Pancreas (tissue), 10 donors: ENCODE results near the gene FMOD. TPM values are rescaled to one million over a fixed set of nuclear protein-coding genes. Genes with fewer than 3 reads are reported as not detected.
"Not testable (repeated sequence)": the region's sequence is repeated elsewhere in the genome, so short reads cannot be mapped to it uniquely, and the experiment has no call there.

ENCODE experiments used
- ATAC-seq, 4 donors: fragments of 200-7000 bp; cut with Tn5 transposase; one replicate each; pipeline versions ENCODE4 v1.8.0 to v1.9.1; 2020; ENCODE audit warnings: mild to moderate bottlenecking in 4 of 4, moderate library complexity in 4 of 4
- DNase-seq, 6 donors: peaks; one replicate each; pipeline ENCODE4 v3.0.0-alpha.2; 2020
- FAIRE-seq: peaks from 2 replicates; lab custom pipeline; 2012; peaks lifted over from hg19 to GRCh38; lab: Jason Lieb, UNC
- H3K27ac ChIP-seq, 4 donors: fragments of 200-600 bp; sonication (generic); 1 replicate in 3 of 4; 2 replicates in 1 of 4; pipeline versions ENCODE4 v1.5.0 to v1.8.0; 2020
- H3K27me3 ChIP-seq, 4 donors: fragments of 200-600 bp; one replicate each; pipeline ENCODE4 v1.8.0; 2021
- H3K36me3 ChIP-seq, 3 donors: fragments of 200-600 bp; sonication (generic) in 1 of 3; one replicate each; pipeline versions ENCODE4 v1.5.0 to v1.8.0; 2020 to 2021
- H3K4me1 ChIP-seq, 3 donors: fragments of 200-600 bp; one replicate each; pipeline ENCODE4 v1.8.0; 2021
- H3K4me3 ChIP-seq, 4 donors: fragments of 200-600 bp; sonication (generic) in 2 of 4; one replicate each; pipeline versions ENCODE4 v1.5.0 to v1.8.0; 2020 to 2021
- H3K9me3 ChIP-seq, 4 donors: fragments of 200-600 bp; one replicate each; pipeline ENCODE4 v1.8.0; 2021
- CTCF ChIP-seq, 4 donors: fragments of 200-600 bp; sonication (generic) in 3 of 4; IDR thresholded peaks; one replicate each; pipeline versions ENCODE4 v1.5.0 to v1.8.0; 2021; ENCODE audit warnings: antibody characterized with exemption in 4 of 4
- WGBS, 2 donors: extraction: QIAGEN DNeasy Blood & Tissue Kit; methylation state at CpG; one replicate each; pipeline ENCODE4 v1.1.7; 2013; 5-methylcytosine and 5-hydroxymethylcytosine counted together
- intact Hi-C, 3 donors: fragments of 100-400 bp; cut with DNase I; formaldehyde crosslinking; loops; one replicate each; pipeline versions ENCODE4 v1.11.1 to v1.14.2; 2022
- polyA plus RNA-seq, 2 donors: library from polyadenylated mRNA; stranded (reverse); fragments of 200-250 nt; gene quantifications; one replicate each; pipeline ENCODE4 v1.2.3, GENCODE V29; 2013
- total RNA-seq, 6 donors: library from RNA; stranded (reverse); fragmentation: NEBNext Ultra II Directional in 4 of 6; extraction: Animal tissue kit (Norgen Biotek cat#: 25700) in 4 of 6; gene quantifications; one replicate each; pipeline versions ENCODE4 v1.2.1 to v1.2.4, GENCODE V29; 2021 to 2023
- donor health status: healthy with polysubstance abuse.
- donor health status: DM: no; HTN: no; CAD: no; lungs with moderate emphysema.
- donor health status: DM: no; HTN: no; CAD: no.
- donor health status: control.
- donor health status: control.
- donor health status: Bipolar disorder and iron deficiency.
- donor health status: DM: yes; HTN: yes; CAD: no.
- donor health status: DM: no; HTN: no; CAD: no.
- donor health status: DM: no; HTN: no; CAD: no.
- donor health status: DM: yes; HTN: yes; CAD: no.

The FMOD gene
- total and polyA plus RNA-seq, 8 donors, result 3.8 to 14.6 (median 8.3) TPM

- Histone ChIP-seq H3K36me3 (no peaks in the 10 kb centered on the region), H3K27me3 (no peaks in the 10 kb centered on the region), H3K9me3 (no peaks in the 10 kb centered on the region), H3K4me1 (peaks cover 28 to 55% (median 38%) of the 10 kb centered on the region in 3 donors), H3K4me3 (no peak overlapping the region), H3K27ac (peak overlapping the region; percentile 37 to 72 (median 68))
- TF ChIP-seq CTCF (IDR thresholded peaks at IDR 0.05), result no peak
- DNase-seq (no peak), FAIRE-seq (no peak), ATAC-seq (no peak)
- intact Hi-C loops, result no loop called here
- 50 to 51% methylated on average over 7 of the region's 7 CpGs for WGBS, 2 donors
Observed at GRCh38 chr1:203317429-203318228, 33.3 kb downstream of the FMOD start.

GRCh38 chr1:203316626-203317093 lies 34.3 kb downstream of the FMOD start:
- H3K27ac ChIP-seq, result peak overlapping the region; percentile 37 to 72 (median 68)
- no peaks in the 10 kb centered on the region for H3K27me3 ChIP-seq
- H3K36me3 ChIP-seq, result no peaks in the 10 kb centered on the region
- peaks cover 28 to 45% (median 33%) of the 10 kb centered on the region in 3 donors for H3K4me1 ChIP-seq
- H3K9me3 ChIP-seq, result no peaks in the 10 kb centered on the region
- no peak overlapping the region for H3K4me3 ChIP-seq
- DNase-seq, result peak in 4 of 6 donors; percentile 64 to 85 (median 74)
- 12 to 28% methylated on average over 4 of the region's 4 CpGs for WGBS, 2 donors
- intact Hi-C loops, result no loop called here
- TF ChIP-seq CTCF (IDR thresholded peaks at IDR 0.05), result no peak
- no peak for FAIRE-seq
- peak; percentile 68 to 82 (median 75) for ATAC-seq

- H3K4me1 ChIP-seq, result peaks cover 17 to 33% (median 21%) of the 10 kb centered on the region in 3 donors
- H3K27ac ChIP-seq, H3K9me3 ChIP-seq, H3K27me3 ChIP-seq, FAIRE-seq, intact Hi-C loops, DNase-seq, H3K36me3 ChIP-seq, H3K4me3 ChIP-seq, ATAC-seq: not testable (repeated sequence)
- 87 to 94% methylated on average over 3 of the region's 4 CpGs for WGBS, 2 donors
Observed at GRCh38 chr1:203314025-203314759, 36.7 kb downstream of the FMOD start.

- Histone ChIP-seq H3K4me1 (peaks cover 4 to 27% (median 5%) of the 10 kb centered on the region in 3 donors), H3K27ac (peak overlapping the region in 2 of 4 donors; percentile 30 to 98), H3K36me3 (peaks cover 5 to 25% (median 18%) of the 10 kb centered on the region in 3 donors), H3K4me3 (no peak overlapping the region), H3K9me3 (no peaks in the 10 kb centered on the region), H3K27me3 (no peaks in the 10 kb centered on the region)
- ATAC-seq (peak in 2 of 4 donors; percentile 1 to 7), DNase-seq (peak in 1 of 6 donors; percentile 50), FAIRE-seq (no peak)
- 63 to 68% methylated on average over 3 of the region's 3 CpGs for WGBS, 2 donors
- no peak for TF ChIP-seq CTCF (IDR thresholded peaks at IDR 0.05)
- intact Hi-C loops, result no loop called here
Observed at GRCh38 chr1:203311368-203312301, 39.3 kb downstream of the FMOD start.
